Prostate gland (tissue), 2 donors: ENCODE measurements around the gene STEAP1.

Experiments
- POLR2A ChIP-seq: fragments of 450-650 bp; IDR thresholded peaks from one replicate; pipeline ENCODE4 v1.6.1; 2016; ENCODE audit warnings: antibody characterized with exemption, mild to moderate bottlenecking
- POLR2AphosphoS5 ChIP-seq: sonication (generic); formaldehyde crosslinking; IDR thresholded peaks from one replicate; pipeline ENCODE4 v1.6.1; 2017; ENCODE audit warnings: antibody characterized with exemption
- TF ChIP-seq, protein P1 (sequence below), 4 experiments: fragments of 200-600 bp in 2 of 4; fragments of 450-650 bp in 2 of 4; sonication (generic) in 2 of 4; IDR thresholded peaks; 1 replicate in 3 of 4; 2 replicates in 1 of 4; pipeline ENCODE4 v1.5.1; 2016 to 2019; ENCODE audit warnings: antibody characterized with exemption in 4 of 4, mild to moderate bottlenecking in 2 of 4, moderate library complexity in 2 of 4

DNA sequence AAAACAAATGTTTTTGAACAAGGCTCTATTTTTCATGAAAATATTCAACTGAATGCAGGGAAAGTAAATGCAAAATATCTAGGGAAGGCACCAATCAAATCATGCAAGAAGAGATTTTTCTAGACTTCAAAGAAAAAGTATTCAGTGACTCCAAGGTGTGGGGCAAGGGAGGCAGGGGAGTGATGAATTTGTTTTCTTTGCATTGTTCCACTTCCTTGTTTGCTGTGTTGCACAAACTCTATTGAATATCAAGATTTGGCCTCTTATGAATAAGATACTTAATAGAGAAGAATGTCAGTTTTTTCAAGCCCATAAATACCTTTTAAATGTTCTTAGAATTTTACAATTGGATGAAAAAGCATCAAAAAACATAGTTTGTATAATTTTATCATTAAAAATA, 26.4 kb downstream of the STEAP1 start:
- TF ChIP-seq, protein P1, sequence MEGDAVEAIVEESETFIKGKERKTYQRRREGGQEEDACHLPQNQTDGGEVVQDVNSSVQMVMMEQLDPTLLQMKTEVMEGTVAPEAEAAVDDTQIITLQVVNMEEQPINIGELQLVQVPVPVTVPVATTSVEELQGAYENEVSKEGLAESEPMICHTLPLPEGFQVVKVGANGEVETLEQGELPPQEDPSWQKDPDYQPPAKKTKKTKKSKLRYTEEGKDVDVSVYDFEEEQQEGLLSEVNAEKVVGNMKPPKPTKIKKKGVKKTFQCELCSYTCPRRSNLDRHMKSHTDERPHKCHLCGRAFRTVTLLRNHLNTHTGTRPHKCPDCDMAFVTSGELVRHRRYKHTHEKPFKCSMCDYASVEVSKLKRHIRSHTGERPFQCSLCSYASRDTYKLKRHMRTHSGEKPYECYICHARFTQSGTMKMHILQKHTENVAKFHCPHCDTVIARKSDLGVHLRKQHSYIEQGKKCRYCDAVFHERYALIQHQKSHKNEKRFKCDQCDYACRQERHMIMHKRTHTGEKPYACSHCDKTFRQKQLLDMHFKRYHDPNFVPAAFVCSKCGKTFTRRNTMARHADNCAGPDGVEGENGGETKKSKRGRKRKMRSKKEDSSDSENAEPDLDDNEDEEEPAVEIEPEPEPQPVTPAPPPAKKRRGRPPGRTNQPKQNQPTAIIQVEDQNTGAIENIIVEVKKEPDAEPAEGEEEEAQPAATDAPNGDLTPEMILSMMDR (IDR thresholded peaks at IDR 0.05) = no peak
- TF ChIP-seq POLR2A = no peak
- no peak for TF ChIP-seq POLR2AphosphoS5
